Body of pancreas (tissue), 4 donors: ENCODE data around the gene PCGF1.

Experiments used
- CTCF ChIP-seq, 7 experiments: fragments of 450-650 bp in 4 of 7; fragments of 200-600 bp in 3 of 7; sonication (generic) in 3 of 7; IDR thresholded peaks; one replicate each; pipeline ENCODE4 v1.5.1; 2016 to 2019; ENCODE audit warnings: antibody characterized with exemption in 7 of 7
- POLR2A ChIP-seq, 3 donors: fragments of 450-650 bp; IDR thresholded peaks; one replicate each; pipeline ENCODE4 v1.6.1; 2016; ENCODE audit warnings: antibody characterized with exemption in 3 of 3, mild to moderate bottlenecking in 2 of 3

- TF ChIP-seq CTCF (IDR thresholded peaks at IDR 0.05), result no peak
- TF ChIP-seq POLR2A (IDR thresholded peaks at IDR 0.05), result no peak
Measured at GRCh38 chr2:74516650-74517049, 9.2 kb upstream of the PCGF1 start.
